ENCODE data around the gene NFKBIA.

NFKBIA gene

GRCh38 chr14:35386673-35387125 lies 17.9 kb downstream of the NFKBIA start:
- no peak overlapping the region for H3K27ac ChIP-seq (replicated peaks)
- no peak for DNase-seq (ENCODE audit: low read depth in 1 of 2, low spot score in 1 of 2)
- TF ChIP-seq SPI1 (IDR thresholded peaks at IDR 0.05; ENCODE audit: borderline replicate concordance, low read depth) (no peak), REST (IDR thresholded peaks at IDR 0.05; ENCODE audit: insufficient replicate concordance, low read depth) (no peak), GABPA (IDR thresholded peaks at IDR 0.05; ENCODE audit: low read depth) (no peak), POLR2AphosphoS5 (IDR thresholded peaks at IDR 0.05; ENCODE audit: low read depth) (no peak), CTCF (IDR thresholded peaks at IDR 0.05; ENCODE audit: insufficient read depth, low read length) (no peak)
- no peaks in the 10 kb centered on the region for H3K27me3 ChIP-seq (ENCODE audit: insufficient read depth, poor library complexity, severe bottlenecking)
- no peak overlapping the region for H3K4me3 ChIP-seq (replicated peaks; ENCODE audit: insufficient read depth, low read length)

GRCh38 chr14:35385042-35385839 lies 19.3 kb downstream of the NFKBIA start:
- no peak for DNase-seq (ENCODE audit: low read depth in 1 of 2, low spot score in 1 of 2)
- H3K27me3 ChIP-seq (ENCODE audit: insufficient read depth, poor library complexity, severe bottlenecking) = no peaks in the 10 kb centered on the region
- H3K27ac ChIP-seq (replicated peaks) = no peak overlapping the region
- TF ChIP-seq CTCF (IDR thresholded peaks at IDR 0.05; ENCODE audit: insufficient read depth, low read length) = no peak
- TF ChIP-seq POLR2AphosphoS5 (IDR thresholded peaks at IDR 0.05; ENCODE audit: low read depth) = no peak
- no peak for TF ChIP-seq REST (IDR thresholded peaks at IDR 0.05; ENCODE audit: insufficient replicate concordance, low read depth)
- no peak overlapping the region for H3K4me3 ChIP-seq (replicated peaks; ENCODE audit: insufficient read depth, low read length)

- no peak for DNase-seq (ENCODE audit: low read depth in 1 of 2, low spot score in 1 of 2)
- Histone ChIP-seq H3K27ac (replicated peaks) (no peak overlapping the region), H3K4me3 (replicated peaks; ENCODE audit: insufficient read depth, low read length) (no peak overlapping the region), H3K27me3 (ENCODE audit: insufficient read depth, poor library complexity, severe bottlenecking) (no peaks in the 10 kb centered on the region)
- no peak for TF ChIP-seq CTCF (IDR thresholded peaks at IDR 0.05; ENCODE audit: insufficient read depth, low read length)
- no peak for TF ChIP-seq POLR2AphosphoS5 (IDR thresholded peaks at IDR 0.05; ENCODE audit: low read depth)
- no peak for TF ChIP-seq SPI1 (IDR thresholded peaks at IDR 0.05; ENCODE audit: borderline replicate concordance, low read depth)
- TF ChIP-seq GABPA (IDR thresholded peaks at IDR 0.05; ENCODE audit: low read depth) = no peak
- no peak for TF ChIP-seq REST (IDR thresholded peaks at IDR 0.05; ENCODE audit: insufficient replicate concordance, low read depth)
Observed at GRCh38 chr14:35384455-35385041, 20.0 kb downstream of the NFKBIA start.

Data from HL-60 (cell line).